ENCODE results near the gene NRXN3. TPM values are rescaled to one million over a fixed set of nuclear protein-coding genes. Genes with fewer than 3 reads are reported as not detected.

The NRXN3 gene
- total RNA-seq, 2 donors from 2014 or later, result 1.3 to 2.3 TPM

DNA sequence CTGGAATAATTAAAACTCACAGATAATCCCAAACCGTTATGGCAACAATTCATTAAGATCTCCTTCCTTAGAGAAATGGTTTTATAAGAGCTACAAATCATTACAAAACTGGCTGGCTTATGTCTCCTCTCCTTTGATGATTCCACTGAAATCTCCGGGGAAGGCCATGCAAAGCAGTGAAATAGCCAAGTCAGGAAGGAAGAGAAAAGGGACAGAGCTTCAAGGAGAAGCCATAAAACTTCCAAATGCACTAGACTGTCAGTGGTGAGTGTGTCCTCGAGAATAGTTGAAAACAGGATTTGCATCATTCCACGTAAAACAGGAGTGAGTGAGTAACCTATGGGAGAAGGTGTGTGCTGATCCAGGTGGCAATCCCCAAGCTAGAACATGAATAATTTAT, 1711.1 kb downstream of the NRXN3 start:
- 49 to 64% methylated on average over 4 of the region's 4 CpGs for WGBS, 2 donors
- no peaks in the 10 kb centered on the region for H3K36me3 ChIP-seq (replicated peaks in 1 of 2; ENCODE audit: insufficient read depth in 1 of 2, low read depth in 2 of 2)
- no peak for ATAC-seq
- peaks cover 0 to under 1% of the 10 kb centered on the region in 2 donors for H3K27me3 ChIP-seq
- no peak overlapping the region for H3K4me3 ChIP-seq
- TF ChIP-seq POLR2A (IDR thresholded peaks at IDR 0.05), result no peak
- TF ChIP-seq, protein P1, sequence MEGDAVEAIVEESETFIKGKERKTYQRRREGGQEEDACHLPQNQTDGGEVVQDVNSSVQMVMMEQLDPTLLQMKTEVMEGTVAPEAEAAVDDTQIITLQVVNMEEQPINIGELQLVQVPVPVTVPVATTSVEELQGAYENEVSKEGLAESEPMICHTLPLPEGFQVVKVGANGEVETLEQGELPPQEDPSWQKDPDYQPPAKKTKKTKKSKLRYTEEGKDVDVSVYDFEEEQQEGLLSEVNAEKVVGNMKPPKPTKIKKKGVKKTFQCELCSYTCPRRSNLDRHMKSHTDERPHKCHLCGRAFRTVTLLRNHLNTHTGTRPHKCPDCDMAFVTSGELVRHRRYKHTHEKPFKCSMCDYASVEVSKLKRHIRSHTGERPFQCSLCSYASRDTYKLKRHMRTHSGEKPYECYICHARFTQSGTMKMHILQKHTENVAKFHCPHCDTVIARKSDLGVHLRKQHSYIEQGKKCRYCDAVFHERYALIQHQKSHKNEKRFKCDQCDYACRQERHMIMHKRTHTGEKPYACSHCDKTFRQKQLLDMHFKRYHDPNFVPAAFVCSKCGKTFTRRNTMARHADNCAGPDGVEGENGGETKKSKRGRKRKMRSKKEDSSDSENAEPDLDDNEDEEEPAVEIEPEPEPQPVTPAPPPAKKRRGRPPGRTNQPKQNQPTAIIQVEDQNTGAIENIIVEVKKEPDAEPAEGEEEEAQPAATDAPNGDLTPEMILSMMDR (IDR thresholded peaks at IDR 0.05), result no peak
- H3K9me3 ChIP-seq, result no peaks in the 10 kb centered on the region
- DNase-seq, result no peak
- intact Hi-C loops (cut with DNase I), result no loop called here
- no peaks in the 10 kb centered on the region for H3K4me1 ChIP-seq
- no peak overlapping the region for H3K27ac ChIP-seq

DNA sequence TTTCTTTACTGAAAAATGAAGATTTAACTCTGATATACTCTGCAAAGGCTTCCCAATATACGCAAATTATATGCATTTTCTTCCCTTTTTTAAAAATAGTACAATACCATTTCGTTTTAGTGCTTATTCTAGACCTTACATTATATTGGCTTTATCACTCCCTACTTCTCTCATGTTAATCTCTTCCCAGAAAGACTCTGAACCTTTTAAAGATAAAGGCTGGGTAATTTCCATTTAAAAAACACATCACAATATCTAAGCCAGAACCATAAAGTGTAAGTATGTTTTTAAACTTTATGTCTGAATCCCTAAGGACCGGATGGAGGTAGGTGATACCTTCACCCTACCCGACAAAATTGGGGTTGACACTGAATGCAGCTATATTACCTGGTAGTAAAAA, 1720.4 kb downstream of the NRXN3 start:
- intact Hi-C loops (cut with DNase I), result no loop called here
- Histone ChIP-seq H3K36me3 (replicated peaks in 1 of 2; ENCODE audit: insufficient read depth in 1 of 2, low read depth in 2 of 2) (no peaks in the 10 kb centered on the region), H3K27ac (no peak overlapping the region), H3K4me1 (no peaks in the 10 kb centered on the region), H3K9me3 (no peaks in the 10 kb centered on the region), H3K27me3 (no peaks in the 10 kb centered on the region), H3K4me3 (no peak overlapping the region)
- 71% methylated on average over 4 of the region's 4 CpGs for WGBS, 2 donors
- DNase-seq (no peak), ATAC-seq (no peak)
- TF ChIP-seq, protein P1 (IDR thresholded peaks at IDR 0.05), result no peak
- TF ChIP-seq POLR2A (IDR thresholded peaks at IDR 0.05), result no peak

DNA sequence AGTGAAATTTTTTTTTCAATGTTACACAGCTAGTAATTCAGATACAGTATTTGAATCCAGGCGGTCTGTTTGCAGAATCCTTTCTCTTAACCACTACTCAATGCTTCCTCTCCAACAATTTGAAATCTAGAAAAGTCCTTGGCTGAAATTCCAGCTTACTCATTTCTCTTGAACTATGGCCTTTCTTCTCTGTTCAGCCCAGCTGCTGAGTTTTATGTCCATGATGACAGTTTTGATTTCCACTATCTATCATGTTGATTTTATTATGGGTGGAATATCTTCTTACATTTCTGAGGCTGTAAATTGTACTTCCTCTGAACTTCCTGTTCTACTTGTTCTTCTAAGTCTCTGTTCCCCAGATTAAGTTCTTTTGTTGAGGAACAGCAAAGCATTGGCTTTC, 1725.8 kb downstream of the NRXN3 start:
- Histone ChIP-seq H3K4me3 (no peak overlapping the region), H3K27ac (no peak overlapping the region), H3K4me1 (no peaks in the 10 kb centered on the region), H3K27me3 (no peaks in the 10 kb centered on the region), H3K9me3 (no peaks in the 10 kb centered on the region), H3K36me3 (replicated peaks in 1 of 2; ENCODE audit: insufficient read depth in 1 of 2, low read depth in 2 of 2) (no peaks in the 10 kb centered on the region)
- DNase-seq (no peak), ATAC-seq (no peak)
- TF ChIP-seq, protein P1 (IDR thresholded peaks at IDR 0.05), result no peak
- TF ChIP-seq POLR2A (IDR thresholded peaks at IDR 0.05), result no peak
- intact Hi-C loops (cut with DNase I), result no loop called here
- 82 to 91% methylated on average over 1 of the region's 1 CpG for WGBS, 2 donors

DNA sequence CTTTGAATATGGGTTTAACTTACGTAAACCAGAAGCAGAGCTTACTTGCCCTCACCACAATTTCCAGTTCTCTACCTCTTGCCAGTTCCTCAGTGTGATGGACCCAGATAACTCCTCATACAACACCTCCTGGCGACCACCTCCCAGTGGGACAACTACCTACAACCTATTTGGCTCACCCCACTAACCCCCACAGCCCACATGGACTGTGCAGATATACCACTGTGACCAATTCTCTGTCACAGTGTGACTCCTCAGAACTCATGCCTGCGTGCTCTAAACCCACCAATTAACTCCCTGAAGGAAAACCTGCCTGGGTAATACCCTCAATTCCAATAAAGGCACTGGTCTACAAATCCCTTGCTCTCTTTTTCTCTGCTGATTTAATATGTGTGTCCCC, 1729.4 kb downstream of the NRXN3 start:
- ATAC-seq (no peak), DNase-seq (no peak)
- H3K4me3 ChIP-seq, result no peak overlapping the region
- 78 to 85% methylated on average over 3 of the region's 3 CpGs for WGBS, 2 donors
- no peak overlapping the region for H3K27ac ChIP-seq
- H3K9me3 ChIP-seq, result no peaks in the 10 kb centered on the region
- no peaks in the 10 kb centered on the region for H3K4me1 ChIP-seq
- no peaks in the 10 kb centered on the region for H3K27me3 ChIP-seq
- no peaks in the 10 kb centered on the region for H3K36me3 ChIP-seq (replicated peaks in 1 of 2; ENCODE audit: insufficient read depth in 1 of 2, low read depth in 2 of 2)
- no peak for TF ChIP-seq POLR2A (IDR thresholded peaks at IDR 0.05)
- TF ChIP-seq, protein P1 (IDR thresholded peaks at IDR 0.05), result no peak
- intact Hi-C loops (cut with DNase I), result no loop called here

DNA sequence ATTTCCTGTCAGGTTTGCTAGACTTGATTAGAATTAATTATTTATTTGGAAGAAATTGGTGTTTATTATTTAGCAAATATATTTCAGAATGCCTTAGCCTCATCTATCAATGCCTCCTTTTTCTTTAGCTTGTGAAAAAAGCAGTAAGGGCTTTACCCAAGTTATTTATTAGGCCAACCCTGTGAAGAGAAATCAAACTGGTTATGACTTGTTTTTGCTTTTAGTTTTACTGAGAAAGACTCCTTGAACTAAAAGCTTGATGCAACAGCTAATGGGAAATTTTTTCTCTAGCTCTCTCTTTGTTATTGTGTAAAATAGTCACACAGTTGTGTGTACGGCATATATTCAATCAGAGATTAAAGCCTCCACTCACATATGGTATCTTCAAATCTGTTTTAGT, 1734.3 kb downstream of the NRXN3 start:
- Histone ChIP-seq H3K36me3 (replicated peaks in 1 of 2; ENCODE audit: insufficient read depth in 1 of 2, low read depth in 2 of 2) (no peaks in the 10 kb centered on the region), H3K4me3 (no peak overlapping the region), H3K4me1 (no peaks in the 10 kb centered on the region), H3K27me3 (no peaks in the 10 kb centered on the region), H3K27ac (no peak overlapping the region), H3K9me3 (no peaks in the 10 kb centered on the region)
- TF ChIP-seq POLR2A (IDR thresholded peaks at IDR 0.05), result no peak
- TF ChIP-seq, protein P1 (IDR thresholded peaks at IDR 0.05), result no peak
- ATAC-seq (no peak), DNase-seq (no peak)
- 71 to 83% methylated on average over 1 of the region's 1 CpG for WGBS, 2 donors
- intact Hi-C loops (cut with DNase I), result no loop called here

All from body of pancreas (tissue), 4 donors.